ENCODE results near the gene SEC23B.
A peak's percentile ranks its signal among the peaks of the same experiment; 100 is the strongest.

DNA sequence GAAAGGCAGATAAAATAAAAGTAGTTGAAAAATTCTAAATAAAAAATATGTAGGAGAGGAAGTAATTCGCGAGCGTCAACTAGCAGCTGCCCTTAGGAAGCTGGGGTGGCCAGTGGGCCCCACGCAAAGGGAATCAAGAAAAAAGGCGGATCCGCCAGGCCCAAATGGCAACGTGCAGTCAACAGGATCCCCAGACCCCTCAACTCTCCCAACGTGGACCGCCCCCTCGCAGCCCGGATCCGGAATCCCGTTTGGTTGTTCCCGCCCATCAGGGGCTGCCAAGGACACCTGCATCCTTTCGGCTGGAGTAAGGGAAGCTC lies 41.2 kb upstream of the SEC23B start:
- TF ChIP-seq, protein P1, sequence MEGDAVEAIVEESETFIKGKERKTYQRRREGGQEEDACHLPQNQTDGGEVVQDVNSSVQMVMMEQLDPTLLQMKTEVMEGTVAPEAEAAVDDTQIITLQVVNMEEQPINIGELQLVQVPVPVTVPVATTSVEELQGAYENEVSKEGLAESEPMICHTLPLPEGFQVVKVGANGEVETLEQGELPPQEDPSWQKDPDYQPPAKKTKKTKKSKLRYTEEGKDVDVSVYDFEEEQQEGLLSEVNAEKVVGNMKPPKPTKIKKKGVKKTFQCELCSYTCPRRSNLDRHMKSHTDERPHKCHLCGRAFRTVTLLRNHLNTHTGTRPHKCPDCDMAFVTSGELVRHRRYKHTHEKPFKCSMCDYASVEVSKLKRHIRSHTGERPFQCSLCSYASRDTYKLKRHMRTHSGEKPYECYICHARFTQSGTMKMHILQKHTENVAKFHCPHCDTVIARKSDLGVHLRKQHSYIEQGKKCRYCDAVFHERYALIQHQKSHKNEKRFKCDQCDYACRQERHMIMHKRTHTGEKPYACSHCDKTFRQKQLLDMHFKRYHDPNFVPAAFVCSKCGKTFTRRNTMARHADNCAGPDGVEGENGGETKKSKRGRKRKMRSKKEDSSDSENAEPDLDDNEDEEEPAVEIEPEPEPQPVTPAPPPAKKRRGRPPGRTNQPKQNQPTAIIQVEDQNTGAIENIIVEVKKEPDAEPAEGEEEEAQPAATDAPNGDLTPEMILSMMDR (IDR thresholded peaks at IDR 0.05): no peak
- TF ChIP-seq, protein P2, sequence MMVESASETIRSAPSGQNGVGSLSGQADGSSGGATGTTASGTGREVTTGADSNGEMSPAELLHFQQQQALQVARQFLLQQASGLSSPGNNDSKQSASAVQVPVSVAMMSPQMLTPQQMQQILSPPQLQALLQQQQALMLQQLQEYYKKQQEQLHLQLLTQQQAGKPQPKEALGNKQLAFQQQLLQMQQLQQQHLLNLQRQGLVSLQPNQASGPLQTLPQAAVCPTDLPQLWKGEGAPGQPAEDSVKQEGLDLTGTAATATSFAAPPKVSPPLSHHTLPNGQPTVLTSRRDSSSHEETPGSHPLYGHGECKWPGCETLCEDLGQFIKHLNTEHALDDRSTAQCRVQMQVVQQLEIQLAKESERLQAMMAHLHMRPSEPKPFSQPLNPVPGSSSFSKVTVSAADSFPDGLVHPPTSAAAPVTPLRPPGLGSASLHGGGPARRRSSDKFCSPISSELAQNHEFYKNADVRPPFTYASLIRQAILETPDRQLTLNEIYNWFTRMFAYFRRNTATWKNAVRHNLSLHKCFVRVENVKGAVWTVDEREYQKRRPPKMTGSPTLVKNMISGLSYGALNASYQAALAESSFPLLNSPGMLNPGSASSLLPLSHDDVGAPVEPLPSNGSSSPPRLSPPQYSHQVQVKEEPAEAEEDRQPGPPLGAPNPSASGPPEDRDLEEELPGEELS (CRISPR knock-in tag; IDR thresholded peaks at IDR 0.05): no peak
- TF ChIP-seq, protein P3, sequence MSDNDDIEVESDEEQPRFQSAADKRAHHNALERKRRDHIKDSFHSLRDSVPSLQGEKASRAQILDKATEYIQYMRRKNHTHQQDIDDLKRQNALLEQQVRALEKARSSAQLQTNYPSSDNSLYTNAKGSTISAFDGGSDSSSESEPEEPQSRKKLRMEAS (CRISPR knock-in tag; IDR thresholded peaks at IDR 0.05): peak; percentile 50; the same call in 1 of the 2 replicates
- TF ChIP-seq ZBTB21 (CRISPR knock-in tag; IDR thresholded peaks at IDR 0.05; ENCODE audit: borderline replicate concordance) (no peak), NFYB (CRISPR knock-in tag; conservative IDR thresholded peaks at IDR 0.05; ENCODE audit: low read depth) (no peak), FOXP1 (CRISPR knock-in tag; IDR thresholded peaks at IDR 0.05; ENCODE audit: borderline replicate concordance) (no peak), SMAD3 (CRISPR knock-in tag; IDR thresholded peaks at IDR 0.05; ENCODE audit: borderline replicate concordance) (no peak), ZNF138 (CRISPR knock-in tag; conservative IDR thresholded peaks at IDR 0.05) (no peak), NR1H2 (CRISPR knock-in tag; IDR thresholded peaks at IDR 0.05) (no peak)
- TF ChIP-seq, protein P4, sequence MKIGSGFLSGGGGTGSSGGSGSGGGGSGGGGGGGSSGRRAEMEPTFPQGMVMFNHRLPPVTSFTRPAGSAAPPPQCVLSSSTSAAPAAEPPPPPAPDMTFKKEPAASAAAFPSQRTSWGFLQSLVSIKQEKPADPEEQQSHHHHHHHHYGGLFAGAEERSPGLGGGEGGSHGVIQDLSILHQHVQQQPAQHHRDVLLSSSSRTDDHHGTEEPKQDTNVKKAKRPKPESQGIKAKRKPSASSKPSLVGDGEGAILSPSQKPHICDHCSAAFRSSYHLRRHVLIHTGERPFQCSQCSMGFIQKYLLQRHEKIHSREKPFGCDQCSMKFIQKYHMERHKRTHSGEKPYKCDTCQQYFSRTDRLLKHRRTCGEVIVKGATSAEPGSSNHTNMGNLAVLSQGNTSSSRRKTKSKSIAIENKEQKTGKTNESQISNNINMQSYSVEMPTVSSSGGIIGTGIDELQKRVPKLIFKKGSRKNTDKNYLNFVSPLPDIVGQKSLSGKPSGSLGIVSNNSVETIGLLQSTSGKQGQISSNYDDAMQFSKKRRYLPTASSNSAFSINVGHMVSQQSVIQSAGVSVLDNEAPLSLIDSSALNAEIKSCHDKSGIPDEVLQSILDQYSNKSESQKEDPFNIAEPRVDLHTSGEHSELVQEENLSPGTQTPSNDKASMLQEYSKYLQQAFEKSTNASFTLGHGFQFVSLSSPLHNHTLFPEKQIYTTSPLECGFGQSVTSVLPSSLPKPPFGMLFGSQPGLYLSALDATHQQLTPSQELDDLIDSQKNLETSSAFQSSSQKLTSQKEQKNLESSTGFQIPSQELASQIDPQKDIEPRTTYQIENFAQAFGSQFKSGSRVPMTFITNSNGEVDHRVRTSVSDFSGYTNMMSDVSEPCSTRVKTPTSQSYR (CRISPR knock-in tag; IDR thresholded peaks at IDR 0.05): no peak
- TF ChIP-seq, protein P5, sequence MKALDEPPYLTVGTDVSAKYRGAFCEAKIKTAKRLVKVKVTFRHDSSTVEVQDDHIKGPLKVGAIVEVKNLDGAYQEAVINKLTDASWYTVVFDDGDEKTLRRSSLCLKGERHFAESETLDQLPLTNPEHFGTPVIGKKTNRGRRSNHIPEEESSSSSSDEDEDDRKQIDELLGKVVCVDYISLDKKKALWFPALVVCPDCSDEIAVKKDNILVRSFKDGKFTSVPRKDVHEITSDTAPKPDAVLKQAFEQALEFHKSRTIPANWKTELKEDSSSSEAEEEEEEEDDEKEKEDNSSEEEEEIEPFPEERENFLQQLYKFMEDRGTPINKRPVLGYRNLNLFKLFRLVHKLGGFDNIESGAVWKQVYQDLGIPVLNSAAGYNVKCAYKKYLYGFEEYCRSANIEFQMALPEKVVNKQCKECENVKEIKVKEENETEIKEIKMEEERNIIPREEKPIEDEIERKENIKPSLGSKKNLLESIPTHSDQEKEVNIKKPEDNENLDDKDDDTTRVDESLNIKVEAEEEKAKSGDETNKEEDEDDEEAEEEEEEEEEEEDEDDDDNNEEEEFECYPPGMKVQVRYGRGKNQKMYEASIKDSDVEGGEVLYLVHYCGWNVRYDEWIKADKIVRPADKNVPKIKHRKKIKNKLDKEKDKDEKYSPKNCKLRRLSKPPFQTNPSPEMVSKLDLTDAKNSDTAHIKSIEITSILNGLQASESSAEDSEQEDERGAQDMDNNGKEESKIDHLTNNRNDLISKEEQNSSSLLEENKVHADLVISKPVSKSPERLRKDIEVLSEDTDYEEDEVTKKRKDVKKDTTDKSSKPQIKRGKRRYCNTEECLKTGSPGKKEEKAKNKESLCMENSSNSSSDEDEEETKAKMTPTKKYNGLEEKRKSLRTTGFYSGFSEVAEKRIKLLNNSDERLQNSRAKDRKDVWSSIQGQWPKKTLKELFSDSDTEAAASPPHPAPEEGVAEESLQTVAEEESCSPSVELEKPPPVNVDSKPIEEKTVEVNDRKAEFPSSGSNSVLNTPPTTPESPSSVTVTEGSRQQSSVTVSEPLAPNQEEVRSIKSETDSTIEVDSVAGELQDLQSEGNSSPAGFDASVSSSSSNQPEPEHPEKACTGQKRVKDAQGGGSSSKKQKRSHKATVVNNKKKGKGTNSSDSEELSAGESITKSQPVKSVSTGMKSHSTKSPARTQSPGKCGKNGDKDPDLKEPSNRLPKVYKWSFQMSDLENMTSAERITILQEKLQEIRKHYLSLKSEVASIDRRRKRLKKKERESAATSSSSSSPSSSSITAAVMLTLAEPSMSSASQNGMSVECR (CRISPR knock-in tag; IDR thresholded peaks at IDR 0.05; ENCODE audit: borderline replicate concordance): no peak
- TF ChIP-seq, protein P6, sequence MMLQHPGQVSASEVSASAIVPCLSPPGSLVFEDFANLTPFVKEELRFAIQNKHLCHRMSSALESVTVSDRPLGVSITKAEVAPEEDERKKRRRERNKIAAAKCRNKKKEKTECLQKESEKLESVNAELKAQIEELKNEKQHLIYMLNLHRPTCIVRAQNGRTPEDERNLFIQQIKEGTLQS (CRISPR knock-in tag; conservative IDR thresholded peaks at IDR 0.05): no peak

All from WTC11 (cell line).